ENCODE results near the gene MCM3AP. TPM values are rescaled to one million over a fixed set of nuclear protein-coding genes. Genes with fewer than 3 reads are reported as not detected.
A peak's percentile ranks its signal among the peaks of the same experiment; 100 is the strongest.

Gene MCM3AP
- total RNA-seq, 1 experiment from 2014 or later = 57.8 TPM

DNA sequence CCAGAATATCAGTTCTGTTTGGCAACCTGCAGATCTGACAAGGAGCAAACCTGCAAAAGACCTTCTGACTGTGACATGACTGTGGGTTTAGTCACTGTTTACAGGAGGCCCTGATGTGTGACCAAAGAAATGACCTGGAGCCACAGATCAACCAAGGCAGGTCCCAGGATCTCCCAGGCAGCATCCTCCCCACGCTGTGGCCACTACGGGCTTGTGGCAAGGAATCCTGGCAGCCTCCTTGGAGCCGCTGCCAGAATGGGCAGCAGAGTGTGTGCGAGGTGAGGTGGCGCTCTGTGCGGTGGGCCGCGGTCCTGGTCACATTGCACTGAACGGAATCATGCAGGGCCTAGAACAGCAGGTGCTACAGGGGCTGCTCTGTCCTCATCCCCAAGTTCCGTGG is 15.9 kb downstream of the MCM3AP start:
- no peaks in the 10 kb centered on the region for H3K79me2 ChIP-seq (ENCODE audit: low read depth)
- BruUV-seq (replicated peaks) = no TSS peak
- no peak overlapping the region for H3K4me3 ChIP-seq
- H3K4me2 ChIP-seq = no peak overlapping the region
- no peaks in the 10 kb centered on the region for H3K4me1 ChIP-seq (replicated peaks; ENCODE audit: insufficient read depth)
- peaks cover 11% of the 10 kb centered on the region; the same call in 1 of the 2 replicates for H3F3A ChIP-seq (ENCODE audit: insufficient read depth, low read depth)
- intact Hi-C loops (cut with micrococcal nuclease; ENCODE audit: unreplicated experiment) = no loop called here
- H3K27me3 ChIP-seq (ENCODE audit: insufficient read depth, low read depth) = no peaks in the 10 kb centered on the region
- ChIA-PET POLR2A (ENCODE audit: unreplicated experiment) (no interaction called here), CTCF (no interaction called here)
- no peaks in the 10 kb centered on the region for H3K9me2 ChIP-seq (ENCODE audit: insufficient read depth)
- 0 out of 2 replicates have a peak, but pooled peaks cover 8% of the 10 kb centered on the region for H3K36me3 ChIP-seq (ENCODE audit: low read depth)
- no peak overlapping the region for H2AFZ ChIP-seq
- H3K9me3 ChIP-seq (ENCODE audit: insufficient read depth, low read depth) = no peaks in the 10 kb centered on the region
- TF ChIP-seq, protein P1, sequence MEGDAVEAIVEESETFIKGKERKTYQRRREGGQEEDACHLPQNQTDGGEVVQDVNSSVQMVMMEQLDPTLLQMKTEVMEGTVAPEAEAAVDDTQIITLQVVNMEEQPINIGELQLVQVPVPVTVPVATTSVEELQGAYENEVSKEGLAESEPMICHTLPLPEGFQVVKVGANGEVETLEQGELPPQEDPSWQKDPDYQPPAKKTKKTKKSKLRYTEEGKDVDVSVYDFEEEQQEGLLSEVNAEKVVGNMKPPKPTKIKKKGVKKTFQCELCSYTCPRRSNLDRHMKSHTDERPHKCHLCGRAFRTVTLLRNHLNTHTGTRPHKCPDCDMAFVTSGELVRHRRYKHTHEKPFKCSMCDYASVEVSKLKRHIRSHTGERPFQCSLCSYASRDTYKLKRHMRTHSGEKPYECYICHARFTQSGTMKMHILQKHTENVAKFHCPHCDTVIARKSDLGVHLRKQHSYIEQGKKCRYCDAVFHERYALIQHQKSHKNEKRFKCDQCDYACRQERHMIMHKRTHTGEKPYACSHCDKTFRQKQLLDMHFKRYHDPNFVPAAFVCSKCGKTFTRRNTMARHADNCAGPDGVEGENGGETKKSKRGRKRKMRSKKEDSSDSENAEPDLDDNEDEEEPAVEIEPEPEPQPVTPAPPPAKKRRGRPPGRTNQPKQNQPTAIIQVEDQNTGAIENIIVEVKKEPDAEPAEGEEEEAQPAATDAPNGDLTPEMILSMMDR (conservative IDR thresholded peaks at IDR 0.05) = no peak
- no peak for TF ChIP-seq EZH2 (IDR thresholded peaks at IDR 0.05; ENCODE audit: low read depth)
- DNase-seq = peak in 1 of 2 experiments; percentile 58
- H3K27ac ChIP-seq = no peak overlapping the region
- H4K20me1 ChIP-seq (ENCODE audit: insufficient read depth) = no peaks in the 10 kb centered on the region; the same call in 1 of the 2 replicates

DNA sequence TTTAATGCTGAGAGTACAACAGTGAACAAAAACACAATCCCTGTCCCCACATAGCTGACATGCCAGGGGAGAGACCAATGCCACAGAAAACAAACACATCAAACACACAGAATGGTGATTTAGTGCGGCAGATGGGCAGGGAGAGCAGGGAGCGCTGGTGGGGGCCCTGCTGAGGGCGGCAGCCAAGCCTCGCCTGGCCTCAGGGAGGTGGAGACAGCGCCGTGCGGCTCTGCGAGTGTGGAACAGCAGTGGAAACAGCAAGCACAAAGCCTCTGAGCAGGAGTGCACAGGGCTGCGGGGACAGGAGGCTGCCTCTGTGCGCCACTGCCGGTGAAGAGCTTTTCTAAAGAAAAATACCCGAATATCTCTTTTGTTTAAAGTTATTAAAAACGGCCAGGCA is 17.0 kb downstream of the MCM3AP start:
- no peak for DNase-seq
- Histone ChIP-seq H3K79me2 (ENCODE audit: low read depth) (no peaks in the 10 kb centered on the region), H3F3A (ENCODE audit: insufficient read depth, low read depth) (peaks cover 11% of the 10 kb centered on the region; the same call in 1 of the 2 replicates), H3K9me2 (ENCODE audit: insufficient read depth) (no peaks in the 10 kb centered on the region), H3K4me1 (replicated peaks; ENCODE audit: insufficient read depth) (no peaks in the 10 kb centered on the region), H3K9me3 (ENCODE audit: insufficient read depth, low read depth) (no peaks in the 10 kb centered on the region), H3K36me3 (ENCODE audit: low read depth) (0 out of 2 replicates have a peak, but pooled peaks cover 8% of the 10 kb centered on the region), H3K27me3 (ENCODE audit: insufficient read depth, low read depth) (no peaks in the 10 kb centered on the region), H3K27ac (no peak overlapping the region), H4K20me1 (ENCODE audit: insufficient read depth) (no peaks in the 10 kb centered on the region; the same call in 1 of the 2 replicates), H3K4me2 (no peak overlapping the region), H2AFZ (no peak overlapping the region), H3K4me3 (no peak overlapping the region)
- intact Hi-C loops (cut with micrococcal nuclease; ENCODE audit: unreplicated experiment) = no loop called here
- no TSS peak for BruUV-seq (replicated peaks)
- ChIA-PET CTCF (no interaction called here), POLR2A (ENCODE audit: unreplicated experiment) (no interaction called here)
- TF ChIP-seq, protein P1 (conservative IDR thresholded peaks at IDR 0.05) = no peak

DNA sequence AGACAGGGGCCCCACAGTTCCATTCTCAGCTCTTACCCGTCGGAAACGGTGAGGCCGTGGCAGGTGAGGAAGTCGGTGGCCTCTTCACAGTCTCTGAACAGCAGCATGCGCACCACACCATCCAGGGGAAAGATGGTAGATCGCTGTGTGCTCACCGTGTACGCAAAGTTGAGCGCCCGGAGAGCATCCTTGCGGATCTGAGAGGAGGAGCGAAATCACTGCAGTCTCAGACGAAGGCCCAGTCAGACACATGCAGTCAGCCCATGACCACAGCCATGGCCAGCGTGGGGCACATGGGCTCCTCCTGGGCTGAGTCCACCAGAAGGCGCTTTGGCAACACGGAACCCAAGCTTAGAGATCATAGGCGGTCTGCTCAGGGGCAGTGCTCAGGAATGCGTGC is 18.5 kb downstream of the MCM3AP start:
- ChIA-PET CTCF (no interaction called here), POLR2A (ENCODE audit: unreplicated experiment) (interaction anchor here (0.6 kb wide), 1 partner anchor 199 kb away, joined by 5 read pairs; no protein-coding TSS in a partner anchor)
- H3K4me1 ChIP-seq (replicated peaks; ENCODE audit: insufficient read depth) = no peaks in the 10 kb centered on the region

More for the DNA sequence above, 18.5 kb downstream of the MCM3AP start:
- TF ChIP-seq, protein P1 (conservative IDR thresholded peaks at IDR 0.05) = no peak
- no peak for TF ChIP-seq EZH2 (IDR thresholded peaks at IDR 0.05; ENCODE audit: low read depth)
- no peak for DNase-seq
- Histone ChIP-seq H3K9me2 (ENCODE audit: insufficient read depth) (no peaks in the 10 kb centered on the region), H3F3A (ENCODE audit: insufficient read depth, low read depth) (peaks cover 11% of the 10 kb centered on the region; the same call in 1 of the 2 replicates), H3K4me3 (no peak overlapping the region), H3K27ac (no peak overlapping the region), H3K27me3 (ENCODE audit: insufficient read depth, low read depth) (no peaks in the 10 kb centered on the region), H3K9me3 (ENCODE audit: insufficient read depth, low read depth) (no peaks in the 10 kb centered on the region), H3K4me2 (no peak overlapping the region), H3K79me2 (ENCODE audit: low read depth) (no peaks in the 10 kb centered on the region), H3K36me3 (ENCODE audit: low read depth) (0 out of 2 replicates have a peak, but pooled peaks cover 8% of the 10 kb centered on the region), H4K20me1 (ENCODE audit: insufficient read depth) (no peaks in the 10 kb centered on the region; the same call in 1 of the 2 replicates), H2AFZ (no peak overlapping the region)
- BruUV-seq (replicated peaks) = no TSS peak
- intact Hi-C loops (cut with micrococcal nuclease; ENCODE audit: unreplicated experiment) = no loop called here
